Peyer's patch (tissue), 4 donors: ENCODE data around the gene KLRB1.

Source experiments
- POLR2A ChIP-seq, 2 donors: fragments of 450-650 bp; IDR thresholded peaks; one replicate each; pipeline ENCODE4 v1.5.1; 2017; ENCODE audit warnings: antibody characterized with exemption in 2 of 2, mild to moderate bottlenecking in 2 of 2, moderate library complexity in 2 of 2
- TF ChIP-seq, protein P1 (sequence below), 6 experiments: fragments of 450-650 bp in 4 of 6; fragments of 200-600 bp in 2 of 6; sonication (generic) in 1 of 6; IDR thresholded peaks; one replicate each; pipeline ENCODE4 v1.5.1; 2017 to 2019; ENCODE audit warnings: antibody characterized with exemption in 6 of 6, mild to moderate bottlenecking in 3 of 6, moderate library complexity in 1 of 6

DNA sequence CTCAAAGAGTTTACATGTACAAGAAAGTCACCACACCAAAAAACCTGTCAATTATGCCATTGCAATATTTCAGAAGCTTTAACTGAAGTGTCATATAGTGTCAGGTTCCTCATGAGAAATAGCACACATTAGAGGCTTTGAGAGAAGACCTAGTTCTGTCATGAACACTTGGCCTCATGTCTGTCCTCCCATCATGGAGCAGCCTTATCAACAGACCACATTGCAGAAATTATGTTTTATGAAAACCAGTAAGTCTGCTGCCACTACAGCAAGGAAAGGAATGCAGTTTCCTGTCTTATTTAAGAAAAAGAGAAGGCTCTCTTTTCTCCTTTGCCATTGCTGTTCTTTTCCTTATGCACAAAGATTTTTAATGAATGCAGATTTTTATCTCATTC is 35.5 kb upstream of the KLRB1 start:
- TF ChIP-seq, protein P1, sequence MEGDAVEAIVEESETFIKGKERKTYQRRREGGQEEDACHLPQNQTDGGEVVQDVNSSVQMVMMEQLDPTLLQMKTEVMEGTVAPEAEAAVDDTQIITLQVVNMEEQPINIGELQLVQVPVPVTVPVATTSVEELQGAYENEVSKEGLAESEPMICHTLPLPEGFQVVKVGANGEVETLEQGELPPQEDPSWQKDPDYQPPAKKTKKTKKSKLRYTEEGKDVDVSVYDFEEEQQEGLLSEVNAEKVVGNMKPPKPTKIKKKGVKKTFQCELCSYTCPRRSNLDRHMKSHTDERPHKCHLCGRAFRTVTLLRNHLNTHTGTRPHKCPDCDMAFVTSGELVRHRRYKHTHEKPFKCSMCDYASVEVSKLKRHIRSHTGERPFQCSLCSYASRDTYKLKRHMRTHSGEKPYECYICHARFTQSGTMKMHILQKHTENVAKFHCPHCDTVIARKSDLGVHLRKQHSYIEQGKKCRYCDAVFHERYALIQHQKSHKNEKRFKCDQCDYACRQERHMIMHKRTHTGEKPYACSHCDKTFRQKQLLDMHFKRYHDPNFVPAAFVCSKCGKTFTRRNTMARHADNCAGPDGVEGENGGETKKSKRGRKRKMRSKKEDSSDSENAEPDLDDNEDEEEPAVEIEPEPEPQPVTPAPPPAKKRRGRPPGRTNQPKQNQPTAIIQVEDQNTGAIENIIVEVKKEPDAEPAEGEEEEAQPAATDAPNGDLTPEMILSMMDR (IDR thresholded peaks at IDR 0.05) = no peak
- TF ChIP-seq POLR2A (IDR thresholded peaks at IDR 0.05) = no peak
